GM23338 (cell line): ENCODE measurements around the gene GFRA3. TPM values are rescaled to one million over a fixed set of nuclear protein-coding genes. Genes with fewer than 3 reads are reported as not detected.

ENCODE experiments used
- ATAC-seq: fragments of 200-7000 bp; cut with Tn5 transposase; 3 replicates; pipeline ENCODE4 v1.9.1; 2020
- DNase-seq: peaks from one replicate; pipeline ENCODE4 v3.0.0-alpha.2; 2015; ENCODE audit warnings: low spot score
- H2AFZ ChIP-seq: fragments of 200-600 bp; sonication (generic); 2 replicates; pipeline ENCODE4 v1.8.0; 2016; ENCODE audit warnings: antibody characterized with exemption, mild to moderate bottlenecking, moderate library complexity
- H3F3A ChIP-seq: fragments of 200-600 bp; sonication (generic); replicated peaks from 2 replicates; pipeline ENCODE4 v1.8.0; 2017; ENCODE audit warnings: antibody characterized with exemption, mixed run types, low read depth
- H3K27ac ChIP-seq: fragments of 200-600 bp; sonication (generic); 2 replicates; pipeline ENCODE4 v1.6.1; 2016; ENCODE audit warnings: low read depth
- H3K27me3 ChIP-seq: fragments of 200-600 bp; sonication (generic); 2 replicates; pipeline ENCODE4 v1.8.0; 2016; ENCODE audit warnings: mild to moderate bottlenecking, mixed run types, moderate library complexity; ENCODE audit not compliant: insufficient read depth
- H3K36me3 ChIP-seq: fragments of 200-600 bp; sonication (generic); 2 replicates; pipeline ENCODE4 v1.8.0; 2016; ENCODE audit warnings: mild to moderate bottlenecking; ENCODE audit not compliant: insufficient read depth
- H3K4me1 ChIP-seq: fragments of 200-600 bp; sonication (generic); 2 replicates; pipeline ENCODE4 v1.8.0; 2016; ENCODE audit warnings: mild to moderate bottlenecking, moderate library complexity; ENCODE audit not compliant: insufficient read depth
- H3K4me2 ChIP-seq: fragments of 200-600 bp; sonication (generic); 2 replicates; pipeline ENCODE4 v1.7.1; 2017; ENCODE audit warnings: mixed run types
- H3K4me3 ChIP-seq: fragments of 200-600 bp; sonication (generic); 2 replicates; pipeline ENCODE4 v1.6.1; 2016; ENCODE audit warnings: mixed run types
- H3K79me2 ChIP-seq: fragments of 200-600 bp; sonication (generic); replicated peaks from 2 replicates; pipeline ENCODE4 v1.8.0; 2017; ENCODE audit warnings: mild to moderate bottlenecking; ENCODE audit not compliant: insufficient read depth
- H3K9me2 ChIP-seq: fragments of 200-600 bp; sonication (generic); 2 replicates; pipeline ENCODE4 v1.8.0; 2017; ENCODE audit not compliant: insufficient read depth
- H4K20me1 ChIP-seq: fragments of 200-600 bp; sonication (generic); replicated peaks from 2 replicates; pipeline ENCODE4 v1.8.0; 2017; ENCODE audit warnings: mild to moderate bottlenecking; ENCODE audit not compliant: insufficient read depth
- H3K27ac Mint-ChIP-seq: 2 replicates; pipeline ENCODE4 v1.8.0; 2020; ENCODE audit warnings: inconsistent platforms, mild to moderate bottlenecking, moderate library complexity, mixed read lengths
- H3K27me3 Mint-ChIP-seq: 3 replicates; pipeline ENCODE4 v1.8.0; 2022; ENCODE audit warnings: low read depth, mild to moderate bottlenecking, moderate library complexity, mixed read lengths, inconsistent platforms; ENCODE audit not compliant: insufficient read depth, poor library complexity
- H3K36me3 Mint-ChIP-seq: 3 replicates; pipeline ENCODE4 v1.8.0; 2021; ENCODE audit warnings: low read depth, mild to moderate bottlenecking, inconsistent platforms, moderate library complexity, mixed read lengths
- H3K4me1 Mint-ChIP-seq: 3 replicates; pipeline ENCODE4 v1.8.0; 2020; ENCODE audit warnings: mild to moderate bottlenecking, inconsistent platforms, mixed read lengths
- H3K4me3 Mint-ChIP-seq: 3 replicates; pipeline ENCODE4 v1.8.0; 2021; ENCODE audit warnings: moderate library complexity, mild to moderate bottlenecking, inconsistent platforms, mixed read lengths
- H3K9me3 Mint-ChIP-seq: 3 replicates; pipeline ENCODE4 v1.8.0; 2020; ENCODE audit warnings: moderate library complexity, mild to moderate bottlenecking, inconsistent platforms, mixed read lengths
- CREB1 ChIP-seq: fragments of 250-450 bp; sonication (Bioruptor Pico); IDR thresholded peaks from 2 replicates; pipeline ENCODE4 v1.5.0; 2020; ENCODE audit warnings: low read depth, mild to moderate bottlenecking, moderate library complexity
- EZH2phosphoT487 ChIP-seq: fragments of 200-600 bp; sonication (generic); IDR thresholded peaks from one replicate; pipeline ENCODE4 v1.8.1; 2018; ENCODE audit warnings: antibody characterized with exemption; ENCODE audit not compliant: unreplicated experiment
- JUNB ChIP-seq: IDR thresholded peaks from one replicate; pipeline ENCODE4 v1.6.1; 2016; ENCODE audit warnings: antibody characterized with exemption; ENCODE audit not compliant: unreplicated experiment
- NANOG ChIP-seq: IDR thresholded peaks from 2 replicates; pipeline ENCODE4 v1.6.1; 2016; ENCODE audit warnings: antibody characterized with exemption, borderline replicate concordance
- POLR2AphosphoS5 ChIP-seq: IDR thresholded peaks from 2 replicates; pipeline ENCODE4 v1.6.1; 2016; ENCODE audit warnings: antibody characterized with exemption, low read depth
- REST ChIP-seq: IDR thresholded peaks from one replicate; pipeline ENCODE4 v1.6.1; 2018; ENCODE audit warnings: antibody characterized with exemption; ENCODE audit not compliant: unreplicated experiment
- STAT1 ChIP-seq: IDR thresholded peaks from one replicate; pipeline ENCODE4 v1.6.1; 2016; ENCODE audit warnings: antibody characterized with exemption; ENCODE audit not compliant: unreplicated experiment
- ZNF331 ChIP-seq: fragments of 250-450 bp; sonication (Bioruptor Pico); IDR thresholded peaks from 2 replicates; pipeline ENCODE4 v1.5.0; 2020; ENCODE audit warnings: low read depth, mild to moderate bottlenecking, moderate library complexity
- polyA plus RNA-seq: library from polyadenylated mRNA; unstranded; fragments of >200 nt; fragmentation: Nextera tagmentation; extraction: Ambion mirVana; gene quantifications from 2 replicates; pipeline ENCODE4 v1.2.1, GENCODE V29; 2016
- total RNA-seq: library from RNA; depleted of rRNA; stranded (reverse); fragments of >200 nt; shearing (Covaris generic); gene quantifications from 2 replicates; pipeline ENCODE4 v1.2.3, GENCODE V29; 2014
- TF ChIP-seq, protein P1 (sequence below): IDR thresholded peaks from 2 replicates; pipeline ENCODE4 v1.6.1; 2016; ENCODE audit warnings: antibody characterized with exemption
- TF ChIP-seq, protein P2 (sequence below): fragments of 250-450 bp; sonication (Bioruptor Pico); IDR thresholded peaks from 2 replicates; pipeline ENCODE4 v1.5.0; 2020; ENCODE audit warnings: mild to moderate bottlenecking, moderate library complexity

The GFRA3 gene
- total and polyA plus RNA-seq, 2 experiments from 2014 or later = 1.1 TPM

- no peaks in the 10 kb centered on the region for H3K9me2 ChIP-seq
- H3K4me3 Mint-ChIP-seq = no peak overlapping the region
- TF ChIP-seq JUNB (no peak), NANOG (no peak), REST (no peak), POLR2AphosphoS5 (no peak)
- TF ChIP-seq, protein P1, sequence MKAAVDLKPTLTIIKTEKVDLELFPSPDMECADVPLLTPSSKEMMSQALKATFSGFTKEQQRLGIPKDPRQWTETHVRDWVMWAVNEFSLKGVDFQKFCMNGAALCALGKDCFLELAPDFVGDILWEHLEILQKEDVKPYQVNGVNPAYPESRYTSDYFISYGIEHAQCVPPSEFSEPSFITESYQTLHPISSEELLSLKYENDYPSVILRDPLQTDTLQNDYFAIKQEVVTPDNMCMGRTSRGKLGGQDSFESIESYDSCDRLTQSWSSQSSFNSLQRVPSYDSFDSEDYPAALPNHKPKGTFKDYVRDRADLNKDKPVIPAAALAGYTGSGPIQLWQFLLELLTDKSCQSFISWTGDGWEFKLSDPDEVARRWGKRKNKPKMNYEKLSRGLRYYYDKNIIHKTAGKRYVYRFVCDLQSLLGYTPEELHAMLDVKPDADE = no peak
- H3K4me3 ChIP-seq = no peak overlapping the region
- H3F3A ChIP-seq = no peaks in the 10 kb centered on the region
- no peak overlapping the region for H3K27ac ChIP-seq
- no peak for ATAC-seq
- H3K79me2 ChIP-seq = no peaks in the 10 kb centered on the region
- H3K4me1 Mint-ChIP-seq = no peaks in the 10 kb centered on the region
- H3K36me3 ChIP-seq = no peaks in the 10 kb centered on the region
- H3K27me3 Mint-ChIP-seq = no peaks in the 10 kb centered on the region
- H3K36me3 Mint-ChIP-seq = no peaks in the 10 kb centered on the region; the same call in 2 of the 3 replicates
- no peak overlapping the region for H3K27ac Mint-ChIP-seq
- DNase-seq = no peak
- peaks cover 9% of the 10 kb centered on the region for H3K9me3 Mint-ChIP-seq
- no peaks in the 10 kb centered on the region for H3K4me1 ChIP-seq
- no peak overlapping the region; the same call in 1 of the 2 replicates for H2AFZ ChIP-seq
- no peak overlapping the region for H3K4me2 ChIP-seq
- H3K27me3 ChIP-seq = no peaks in the 10 kb centered on the region
- H4K20me1 ChIP-seq = no peaks in the 10 kb centered on the region
Measured at GRCh38 chr5:138230261-138230660, 44.2 kb downstream of the GFRA3 start.

GRCh38 chr5:138229387-138229786 lies 45.0 kb downstream of the GFRA3 start:
- Histone ChIP-seq H2AFZ (no peak overlapping the region), H3K36me3 (no peaks in the 10 kb centered on the region), H3F3A (no peaks in the 10 kb centered on the region), H3K9me2 (no peaks in the 10 kb centered on the region), H3K79me2 (no peaks in the 10 kb centered on the region), H3K27me3 (no peaks in the 10 kb centered on the region), H3K27ac (no peak overlapping the region), H3K4me2 (no peak overlapping the region), H3K4me1 (no peaks in the 10 kb centered on the region), H4K20me1 (no peaks in the 10 kb centered on the region), H3K4me3 (no peak overlapping the region)
- no peaks in the 10 kb centered on the region for H3K4me1 Mint-ChIP-seq
- ATAC-seq = no peak
- no peaks in the 10 kb centered on the region for H3K27me3 Mint-ChIP-seq
- no peak overlapping the region for H3K27ac Mint-ChIP-seq
- H3K4me3 Mint-ChIP-seq = no peak overlapping the region
- no peaks in the 10 kb centered on the region; the same call in 2 of the 3 replicates for H3K36me3 Mint-ChIP-seq
- H3K9me3 Mint-ChIP-seq = peaks cover 9% of the 10 kb centered on the region
- DNase-seq = no peak
- TF ChIP-seq, protein P2, sequence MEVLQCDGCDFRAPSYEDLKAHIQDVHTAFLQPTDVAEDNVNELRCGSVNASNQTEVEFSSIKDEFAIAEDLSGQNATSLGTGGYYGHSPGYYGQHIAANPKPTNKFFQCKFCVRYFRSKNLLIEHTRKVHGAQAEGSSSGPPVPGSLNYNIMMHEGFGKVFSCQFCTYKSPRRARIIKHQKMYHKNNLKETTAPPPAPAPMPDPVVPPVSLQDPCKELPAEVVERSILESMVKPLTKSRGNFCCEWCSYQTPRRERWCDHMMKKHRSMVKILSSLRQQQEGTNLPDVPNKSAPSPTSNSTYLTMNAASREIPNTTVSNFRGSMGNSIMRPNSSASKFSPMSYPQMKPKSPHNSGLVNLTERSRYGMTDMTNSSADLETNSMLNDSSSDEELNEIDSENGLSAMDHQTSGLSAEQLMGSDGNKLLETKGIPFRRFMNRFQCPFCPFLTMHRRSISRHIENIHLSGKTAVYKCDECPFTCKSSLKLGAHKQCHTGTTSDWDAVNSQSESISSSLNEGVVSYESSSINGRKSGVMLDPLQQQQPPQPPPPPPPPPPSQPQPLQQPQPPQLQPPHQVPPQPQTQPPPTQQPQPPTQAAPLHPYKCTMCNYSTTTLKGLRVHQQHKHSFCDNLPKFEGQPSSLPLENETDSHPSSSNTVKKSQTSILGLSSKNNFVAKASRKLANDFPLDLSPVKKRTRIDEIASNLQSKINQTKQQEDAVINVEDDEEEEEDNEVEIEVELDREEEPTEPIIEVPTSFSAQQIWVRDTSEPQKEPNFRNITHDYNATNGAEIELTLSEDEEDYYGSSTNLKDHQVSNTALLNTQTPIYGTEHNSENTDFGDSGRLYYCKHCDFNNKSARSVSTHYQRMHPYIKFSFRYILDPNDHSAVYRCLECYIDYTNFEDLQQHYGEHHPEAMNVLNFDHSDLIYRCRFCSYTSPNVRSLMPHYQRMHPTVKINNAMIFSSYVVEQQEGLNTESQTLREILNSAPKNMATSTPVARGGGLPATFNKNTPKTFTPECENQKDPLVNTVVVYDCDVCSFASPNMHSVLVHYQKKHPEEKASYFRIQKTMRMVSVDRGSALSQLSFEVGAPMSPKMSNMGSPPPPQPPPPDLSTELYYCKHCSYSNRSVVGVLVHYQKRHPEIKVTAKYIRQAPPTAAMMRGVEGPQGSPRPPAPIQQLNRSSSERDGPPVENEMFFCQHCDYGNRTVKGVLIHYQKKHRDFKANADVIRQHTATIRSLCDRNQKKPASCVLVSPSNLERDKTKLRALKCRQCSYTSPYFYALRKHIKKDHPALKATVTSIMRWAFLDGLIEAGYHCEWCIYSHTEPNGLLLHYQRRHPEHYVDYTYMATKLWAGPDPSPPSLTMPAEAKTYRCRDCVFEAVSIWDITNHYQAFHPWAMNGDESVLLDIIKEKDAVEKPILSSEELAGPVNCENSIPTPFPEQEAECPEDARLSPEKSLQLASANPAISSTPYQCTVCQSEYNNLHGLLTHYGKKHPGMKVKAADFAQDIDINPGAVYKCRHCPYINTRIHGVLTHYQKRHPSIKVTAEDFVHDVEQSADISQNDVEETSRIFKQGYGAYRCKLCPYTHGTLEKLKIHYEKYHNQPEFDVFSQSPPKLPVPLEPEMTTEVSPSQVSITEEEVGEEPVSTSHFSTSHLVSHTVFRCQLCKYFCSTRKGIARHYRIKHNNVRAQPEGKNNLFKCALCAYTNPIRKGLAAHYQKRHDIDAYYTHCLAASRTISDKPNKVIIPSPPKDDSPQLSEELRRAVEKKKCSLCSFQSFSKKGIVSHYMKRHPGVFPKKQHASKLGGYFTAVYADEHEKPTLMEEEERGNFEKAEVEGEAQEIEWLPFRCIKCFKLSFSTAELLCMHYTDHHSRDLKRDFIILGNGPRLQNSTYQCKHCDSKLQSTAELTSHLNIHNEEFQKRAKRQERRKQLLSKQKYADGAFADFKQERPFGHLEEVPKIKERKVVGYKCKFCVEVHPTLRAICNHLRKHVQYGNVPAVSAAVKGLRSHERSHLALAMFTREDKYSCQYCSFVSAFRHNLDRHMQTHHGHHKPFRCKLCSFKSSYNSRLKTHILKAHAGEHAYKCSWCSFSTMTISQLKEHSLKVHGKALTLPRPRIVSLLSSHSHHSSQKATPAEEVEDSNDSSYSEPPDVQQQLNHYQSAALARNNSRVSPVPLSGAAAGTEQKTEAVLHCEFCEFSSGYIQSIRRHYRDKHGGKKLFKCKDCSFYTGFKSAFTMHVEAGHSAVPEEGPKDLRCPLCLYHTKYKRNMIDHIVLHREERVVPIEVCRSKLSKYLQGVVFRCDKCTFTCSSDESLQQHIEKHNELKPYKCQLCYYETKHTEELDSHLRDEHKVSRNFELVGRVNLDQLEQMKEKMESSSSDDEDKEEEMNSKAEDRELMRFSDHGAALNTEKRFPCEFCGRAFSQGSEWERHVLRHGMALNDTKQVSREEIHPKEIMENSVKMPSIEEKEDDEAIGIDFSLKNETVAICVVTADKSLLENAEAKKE (CRISPR knock-in tag) = no peak
- TF ChIP-seq, protein P1 = no peak
- TF ChIP-seq NANOG (no peak), EZH2phosphoT487 (no peak), POLR2AphosphoS5 (no peak), STAT1 (no peak), ZNF331 (CRISPR knock-in tag) (no peak), JUNB (no peak), CREB1 (CRISPR knock-in tag) (no peak)
